IMR-90 (cell line): ENCODE results near the gene DYRK3. TPM values are rescaled to one million over a fixed set of nuclear protein-coding genes. Genes with fewer than 3 reads are reported as not detected.

Source experiments
- ATAC-seq: fragments of 200-7000 bp; cut with Tn5 transposase; 2 replicates; pipeline ENCODE4 v1.9.1; 2020; ENCODE audit warnings: low read depth, mild to moderate bottlenecking, moderate library complexity
- BruUV-seq: library from RNA; stranded (reverse); fragments of 400-500 nt; replicated peaks from 2 replicates; lab custom pipeline; 2021; lab: Mats Ljungman, UMichigan
- CTCF ChIA-PET: fragments of 300-600 bp; formaldehyde crosslinking; extraction: SDS; loops from one replicate; lab custom pipeline; 2021; ENCODE audit warnings: antibody characterized with exemption; lab: Yijun Ruan, JAX
- POLR2A ChIA-PET: fragments of 300-600 bp; sonication (Branson Sonifier 250); formaldehyde crosslinking; loops from one replicate; lab custom pipeline; 2022; ENCODE audit warnings: antibody characterized with exemption; ENCODE audit not compliant: unreplicated experiment; lab: Charles Lee
- DNase-seq: peaks from one replicate; pipeline ENCODE4 v3.0.0; 2013
- H2AFZ ChIP-seq: replicated peaks from 2 replicates; pipeline ENCODE3; 2013; ENCODE audit warnings: low read length, mild to moderate bottlenecking; ENCODE audit not compliant: poor library complexity
- H2AK5ac ChIP-seq: 2 replicates; pipeline ENCODE4 v1.6.1; 2013; ENCODE audit warnings: low read depth, low read length, inconsistent platforms
- H2AK9ac ChIP-seq: replicated peaks from 2 replicates; pipeline ENCODE3; 2013; ENCODE audit warnings: mild to moderate bottlenecking, low read depth, low read length, moderate library complexity; ENCODE audit not compliant: poor library complexity
- H2BK120ac ChIP-seq: 2 replicates; pipeline ENCODE4 v1.6.1; 2013; ENCODE audit warnings: low read depth, low read length, inconsistent platforms
- H2BK15ac ChIP-seq: 3 replicates; pipeline ENCODE4 v1.6.1; 2013; ENCODE audit warnings: low read depth, low read length, inconsistent platforms
- H2BK20ac ChIP-seq: 2 replicates; pipeline ENCODE4 v1.6.1; 2013; ENCODE audit warnings: low read depth, mild to moderate bottlenecking, inconsistent platforms, low read length, moderate library complexity
- H2BK5ac ChIP-seq: 2 replicates; pipeline ENCODE4 v1.6.1; 2013; ENCODE audit warnings: mild to moderate bottlenecking, low read depth, low read length, inconsistent platforms; ENCODE audit not compliant: poor library complexity, severe bottlenecking
- H3K14ac ChIP-seq: replicated peaks from 2 replicates; pipeline ENCODE4 v1.6.1; 2013; ENCODE audit warnings: low read depth, low read length, inconsistent platforms
- H3K18ac ChIP-seq: 2 replicates; pipeline ENCODE4 v1.6.1; 2013; ENCODE audit warnings: low read depth, low read length, control low read depth
- H3K23ac ChIP-seq: 2 replicates; pipeline ENCODE4 v1.6.1; 2013; ENCODE audit warnings: low read depth, low read length, inconsistent platforms
- H3K27ac ChIP-seq: 2 replicates; pipeline ENCODE4 v1.5.1; 2013; ENCODE audit warnings: mild to moderate bottlenecking, control low read depth, low read length; ENCODE audit not compliant: insufficient read depth
- H3K27me3 ChIP-seq: 2 replicates; pipeline ENCODE4 v1.6.1; 2013; ENCODE audit warnings: low read length; ENCODE audit not compliant: control insufficient read depth, insufficient read depth
- H3K36me3 ChIP-seq: 2 replicates; pipeline ENCODE4 v1.6.1; 2013; ENCODE audit warnings: low read length, mixed read lengths; ENCODE audit not compliant: control insufficient read depth, insufficient read depth
- H3K4ac ChIP-seq: 2 replicates; pipeline ENCODE4 v1.6.1; 2013; ENCODE audit warnings: low read depth, low read length, inconsistent platforms
- H3K4me1 ChIP-seq: 2 replicates; pipeline ENCODE4 v1.6.1; 2013; ENCODE audit warnings: low read length, mixed read lengths; ENCODE audit not compliant: control insufficient read depth, insufficient read depth
- H3K4me2 ChIP-seq: 2 replicates; pipeline ENCODE4 v1.6.1; 2013; ENCODE audit warnings: low read depth, mild to moderate bottlenecking, control low read depth, low read length, moderate library complexity
- H3K4me3 ChIP-seq: 2 replicates; pipeline ENCODE4 v1.5.1; 2013; ENCODE audit warnings: low read depth, mild to moderate bottlenecking, control low read depth, low read length, moderate library complexity; ENCODE audit not compliant: insufficient read depth
- H3K56ac ChIP-seq: 2 replicates; pipeline ENCODE4 v1.6.1; 2013; ENCODE audit warnings: low read length, inconsistent platforms; ENCODE audit not compliant: insufficient read depth; ENCODE audit errors: extremely low read depth
- H3K79me1 ChIP-seq, 2 experiments: 2 replicates each; pipeline ENCODE4 v1.6.1; 2013; ENCODE audit warnings: low read length in 2 of 2, inconsistent platforms in 1 of 2, low read depth in 1 of 2
- H3K9ac ChIP-seq: 2 replicates; pipeline ENCODE4 v1.6.1; 2013; ENCODE audit warnings: low read depth, low read length, control low read depth
- H3K9me1 ChIP-seq: 2 replicates; pipeline ENCODE4 v1.6.1; 2013; ENCODE audit warnings: low read length, inconsistent platforms; ENCODE audit not compliant: insufficient read depth
- H3K9me3 ChIP-seq: 2 replicates; pipeline ENCODE4 v1.6.1; 2013; ENCODE audit warnings: low read length; ENCODE audit not compliant: control insufficient read depth, insufficient read depth
- H4K20me1 ChIP-seq: 2 replicates; pipeline ENCODE4 v1.6.1; 2013; ENCODE audit warnings: low read length, inconsistent platforms; ENCODE audit not compliant: insufficient read depth
- H4K5ac ChIP-seq: 2 replicates; pipeline ENCODE4 v1.6.1; 2013; ENCODE audit warnings: mild to moderate bottlenecking, low read depth, low read length, control low read depth
- H4K8ac ChIP-seq, 2 experiments: 2 replicates each; pipeline ENCODE4 v1.6.1; 2013; ENCODE audit warnings: low read depth in 2 of 2, low read length in 2 of 2, control low read depth in 1 of 2, inconsistent platforms in 1 of 2
- H4K91ac ChIP-seq: 2 replicates; pipeline ENCODE4 v1.6.1; 2013; ENCODE audit warnings: low read depth, low read length, inconsistent platforms; ENCODE audit not compliant: insufficient read depth
- BHLHE40 ChIP-seq: fragments of 150-350 bp; IDR thresholded peaks from 2 replicates; pipeline ENCODE4 v1.6.1; 2016; ENCODE audit warnings: mild to moderate bottlenecking, low read depth, low read length
- CEBPB ChIP-seq: IDR thresholded peaks from 2 replicates; pipeline ENCODE4 v1.6.1; 2012; ENCODE audit warnings: low read depth, low read length, improper control_type of control experiment
- CHD1 ChIP-seq: IDR thresholded peaks from 2 replicates; pipeline ENCODE4 v1.6.1; 2012; ENCODE audit warnings: low read depth, low read length, improper control_type of control experiment
- FOS ChIP-seq: fragments of 150-350 bp; IDR thresholded peaks from 2 replicates; pipeline ENCODE4 v1.6.1; 2016; ENCODE audit warnings: low read depth, low read length
- MAFK ChIP-seq: IDR thresholded peaks from 2 replicates; pipeline ENCODE4 v1.6.1; 2012; ENCODE audit warnings: low read depth, low read length, improper control_type of control experiment
- MAZ ChIP-seq: IDR thresholded peaks from 2 replicates; pipeline ENCODE4 v1.6.1; 2012; ENCODE audit warnings: low read depth, mild to moderate bottlenecking, low read length, improper control_type of control experiment, moderate library complexity, borderline replicate concordance
- MXI1 ChIP-seq: IDR thresholded peaks from 2 replicates; pipeline ENCODE4 v1.6.1; 2012; ENCODE audit warnings: low read depth, mild to moderate bottlenecking, low read length, moderate library complexity, borderline replicate concordance
- NFE2L2 ChIP-seq: fragments of 150-350 bp; IDR thresholded peaks from 2 replicates; pipeline ENCODE4 v1.6.1; 2016; ENCODE audit warnings: low read depth, mild to moderate bottlenecking, low read length
- POLR2A ChIP-seq: IDR thresholded peaks from 2 replicates; pipeline ENCODE4 v1.6.1; 2012; ENCODE audit warnings: mild to moderate bottlenecking, low read depth, low read length
- RAD21 ChIP-seq: IDR thresholded peaks from 2 replicates; pipeline ENCODE4 v1.6.1; 2012; ENCODE audit warnings: low read length, improper control_type of control experiment
- RCOR1 ChIP-seq: IDR thresholded peaks from 2 replicates; pipeline ENCODE4 v1.6.1; 2012; ENCODE audit warnings: mild to moderate bottlenecking, low read length, improper control_type of control experiment; ENCODE audit not compliant: insufficient replicate concordance
- RFX5 ChIP-seq: IDR thresholded peaks from 2 replicates; pipeline ENCODE4 v1.8.0; 2012; ENCODE audit warnings: low read depth, mild to moderate bottlenecking, low read length, moderate library complexity
- SMC3 ChIP-seq: fragments of 150-350 bp; IDR thresholded peaks from 2 replicates; pipeline ENCODE4 v1.6.1; 2016; ENCODE audit warnings: low read depth, mild to moderate bottlenecking, antibody characterized with exemption, low read length, moderate library complexity
- WGBS, 2 experiments: methylation state at CpG; one replicate each; pipeline versions ENCODE4 v1.1.5 to v1.1.7; 2013; ENCODE audit warnings: missing lambda C conversion rate in 2 of 2; ENCODE audit not compliant: insufficient read length in 1 of 2; ENCODE audit errors: extremely low coverage in 2 of 2; 5-methylcytosine and 5-hydroxymethylcytosine counted together
- dilution Hi-C: fragments of 300-500 bp; cut with HindIII; formaldehyde crosslinking; loops from one replicate; pipeline ENCODE4 v1.14.3; 2018; ENCODE audit warnings: low sequenced_read_pairs; ENCODE audit not compliant: unreplicated experiment
- in situ Hi-C: fragments of 300-500 bp; cut with MboI; formaldehyde crosslinking; loops from 3 replicates; pipeline ENCODE4 v1.14.3; 2019; ENCODE audit warnings: low sequenced_read_pairs, inconsistent platforms, mixed read lengths
- intact Hi-C: fragments of 100-400 bp; cut with micrococcal nuclease; formaldehyde crosslinking; loops from 2 replicates; pipeline ENCODE4 v1.10.0; 2022
- polyA plus RNA-seq, 3 experiments: library from polyadenylated mRNA; depleted of rRNA; stranded (reverse); fragments of >200 nt; gene quantifications; 2 replicates each; pipeline ENCODE4 v1.2.3, GENCODE V29; 2012; ENCODE audit warnings: low replicate concordance in 1 of 3
- total RNA-seq: library from RNA; depleted of rRNA; stranded (reverse); fragments of >200 nt; gene quantifications from 2 replicates; pipeline ENCODE4 v1.2.3, GENCODE V29; 2012
- TF ChIP-seq, protein P1 (sequence below): fragments of 150-350 bp; IDR thresholded peaks from 2 replicates; pipeline ENCODE4 v1.6.1; 2017; ENCODE audit warnings: mild to moderate bottlenecking, antibody characterized with exemption, low read length, low read depth
- TF ChIP-seq, protein P2 (sequence below): fragments of 150-350 bp; IDR thresholded peaks from 2 replicates; pipeline ENCODE4 v1.6.1; 2016; ENCODE audit warnings: low read depth, mild to moderate bottlenecking, low read length, moderate library complexity, borderline replicate concordance

Gene DYRK3
- total and polyA plus RNA-seq, 2 of the 4 experiments (the other 2 are of a cell fraction): 5.5 to 22.0 TPM

DNA sequence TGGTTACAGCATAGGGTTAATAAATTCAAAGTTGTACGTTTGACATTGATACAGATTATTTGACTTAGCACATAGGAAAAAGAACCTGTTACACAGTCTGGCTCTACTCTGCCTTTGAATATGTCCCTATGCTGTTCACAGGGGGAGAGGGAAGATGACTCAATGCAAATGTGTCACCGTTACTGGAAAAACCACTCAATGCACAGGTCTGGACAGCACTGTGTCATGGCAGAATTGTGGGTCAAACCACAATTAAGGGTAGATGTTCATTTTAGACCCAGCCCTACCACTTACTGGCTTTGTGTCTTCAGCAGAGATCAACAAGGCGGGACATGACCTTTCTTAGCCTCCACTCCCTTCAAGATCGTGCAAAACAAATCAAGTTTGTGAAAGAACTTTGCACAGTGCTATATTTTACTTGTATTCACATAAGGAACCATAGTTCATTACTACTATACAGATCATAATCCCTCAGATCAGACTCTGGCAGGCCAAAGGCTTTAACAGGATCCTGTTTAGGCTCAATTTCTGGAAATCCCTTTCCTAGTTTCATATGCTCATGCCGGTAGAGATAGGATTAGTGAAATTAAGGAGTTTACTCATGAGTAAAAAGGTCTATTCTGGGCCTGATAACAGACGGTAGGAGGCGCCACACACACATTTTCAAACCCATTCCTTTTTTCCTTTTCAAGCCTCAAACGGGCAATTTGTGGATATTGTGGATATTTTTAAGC lies 45.1 kb upstream of the DYRK3 start (continued):
- peak; percentile 52; the same call in 1 of the 2 replicates for TF ChIP-seq BHLHE40
- no peak for TF ChIP-seq RFX5
- no peak for TF ChIP-seq MXI1

- WGBS, 2 experiments: 100% methylated on average over 1 of the region's 5 CpGs; no CpG with 5 or more reads in 1 of the 2 experiments
- H4K91ac ChIP-seq: no peak overlapping the region
- H3K14ac ChIP-seq: no peak overlapping the region
- H2AK5ac ChIP-seq: no peak overlapping the region
- H2AFZ ChIP-seq: no peak overlapping the region
- intact Hi-C loops: no loop called here
- no peak overlapping the region for H3K4me3 ChIP-seq
- CTCF ChIA-PET: interaction anchor here (0.9 kb wide), 1 partner anchor 20 kb away, joined by 3 read pairs; no protein-coding TSS in a partner anchor
- peaks cover 14% of the 10 kb centered on the region for H3K4me1 ChIP-seq
- peaks cover 21% of the 10 kb centered on the region for H3K9me1 ChIP-seq
- H3K56ac ChIP-seq: no peak overlapping the region
- H3K36me3 ChIP-seq: peaks cover 19% of the 10 kb centered on the region
- 0 out of 2 replicates have a peak, but pooled peaks cover 2% of the 10 kb centered on the region for H4K20me1 ChIP-seq
- no peak overlapping the region for H2BK5ac ChIP-seq
- no peaks in the 10 kb centered on the region for H3K27me3 ChIP-seq
- H3K18ac ChIP-seq: no peak overlapping the region; the same call in 1 of the 2 replicates
- no peak overlapping the region for H2BK20ac ChIP-seq
- H4K8ac ChIP-seq: no peak overlapping the region
- H3K4ac ChIP-seq: no peak overlapping the region
- POLR2A ChIA-PET: no interaction called here
- DNase-seq (no peak), ATAC-seq (no peak)
- H2BK15ac ChIP-seq: no peak overlapping the region
- peaks cover 0 to 13% of the 10 kb centered on the region in 2 experiments; a peak in 1 of 4 replicates for H3K79me1 ChIP-seq
- no peak overlapping the region for H3K23ac ChIP-seq
- in situ Hi-C loops: no loop called here
- H2AK9ac ChIP-seq: no peak overlapping the region
- H3K9ac ChIP-seq: no peak overlapping the region
- BruUV-seq: no TSS peak
- H3K27ac ChIP-seq: no peak overlapping the region
- dilution Hi-C loops: no loop called here
- no peak overlapping the region for H3K4me2 ChIP-seq
- H2BK120ac ChIP-seq: no peak overlapping the region
- H3K9me3 ChIP-seq: no peaks in the 10 kb centered on the region
- no peak overlapping the region for H4K5ac ChIP-seq
- TF ChIP-seq POLR2A (no peak), MAZ (no peak), CHD1 (no peak), FOS (no peak), SMC3 (no peak), BHLHE40 (no peak), MAFK (no peak), RAD21 (no peak), RCOR1 (no peak), RFX5 (no peak), NFE2L2 (no peak), MXI1 (no peak), CEBPB (no peak)
- TF ChIP-seq, protein P1, sequence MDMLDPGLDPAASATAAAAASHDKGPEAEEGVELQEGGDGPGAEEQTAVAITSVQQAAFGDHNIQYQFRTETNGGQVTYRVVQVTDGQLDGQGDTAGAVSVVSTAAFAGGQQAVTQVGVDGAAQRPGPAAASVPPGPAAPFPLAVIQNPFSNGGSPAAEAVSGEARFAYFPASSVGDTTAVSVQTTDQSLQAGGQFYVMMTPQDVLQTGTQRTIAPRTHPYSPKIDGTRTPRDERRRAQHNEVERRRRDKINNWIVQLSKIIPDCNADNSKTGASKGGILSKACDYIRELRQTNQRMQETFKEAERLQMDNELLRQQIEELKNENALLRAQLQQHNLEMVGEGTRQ: no peak
- TF ChIP-seq, protein P2, sequence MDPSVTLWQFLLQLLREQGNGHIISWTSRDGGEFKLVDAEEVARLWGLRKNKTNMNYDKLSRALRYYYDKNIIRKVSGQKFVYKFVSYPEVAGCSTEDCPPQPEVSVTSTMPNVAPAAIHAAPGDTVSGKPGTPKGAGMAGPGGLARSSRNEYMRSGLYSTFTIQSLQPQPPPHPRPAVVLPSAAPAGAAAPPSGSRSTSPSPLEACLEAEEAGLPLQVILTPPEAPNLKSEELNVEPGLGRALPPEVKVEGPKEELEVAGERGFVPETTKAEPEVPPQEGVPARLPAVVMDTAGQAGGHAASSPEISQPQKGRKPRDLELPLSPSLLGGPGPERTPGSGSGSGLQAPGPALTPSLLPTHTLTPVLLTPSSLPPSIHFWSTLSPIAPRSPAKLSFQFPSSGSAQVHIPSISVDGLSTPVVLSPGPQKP: no peak
These were observed 44.1 kb upstream of the DYRK3 start for GRCh38 chr1:206591226-206591625.
